Type B pancreatic cell (in vitro differentiated cells): ENCODE measurements around the gene UBE2O. TPM values are rescaled to one million over a fixed set of nuclear protein-coding genes. Genes with fewer than 3 reads are reported as not detected.
"Not testable (repeated sequence)": the region's sequence is repeated elsewhere in the genome, so short reads cannot be mapped to it uniquely, and the experiment has no call there.

Source experiments
- DNase-seq: peaks from one replicate; pipeline ENCODE4 v3.0.0; 2021; ENCODE audit warnings: mixed read lengths; ENCODE audit not compliant: unreplicated experiment; ENCODE audit errors: extremely low spot score
- H3K27ac Mint-ChIP-seq: 2 replicates; pipeline ENCODE4 v1.8.0; 2021; ENCODE audit warnings: mild to moderate bottlenecking, mixed read lengths
- H3K27me3 Mint-ChIP-seq: 2 replicates; pipeline ENCODE4 v1.8.0; 2021; ENCODE audit warnings: mixed read lengths
- H3K36me3 Mint-ChIP-seq: 2 replicates; pipeline ENCODE4 v1.8.0; 2021; ENCODE audit warnings: mixed read lengths
- H3K4me1 Mint-ChIP-seq: one replicate; pipeline ENCODE4 v1.8.0; 2021; ENCODE audit warnings: mixed read lengths; ENCODE audit not compliant: unreplicated experiment
- H3K4me3 Mint-ChIP-seq: 2 replicates; pipeline ENCODE4 v1.8.0; 2021; ENCODE audit warnings: mild to moderate bottlenecking, mixed read lengths
- H3K9me3 Mint-ChIP-seq: 2 replicates; pipeline ENCODE4 v1.8.0; 2021; ENCODE audit warnings: mixed read lengths
- total RNA-seq: library from RNA; stranded (reverse); gene quantifications from 2 replicates; pipeline ENCODE4 v1.2.1, GENCODE V29; 2021; ENCODE audit warnings: low replicate concordance
- TF ChIP-seq, protein P1 (sequence below): fragments of 200-600 bp; sonication (generic); conservative IDR thresholded peaks from 2 replicates; pipeline ENCODE4 v1.5.0; 2021; ENCODE audit warnings: antibody characterized with exemption, mild to moderate bottlenecking

The UBE2O gene
- total RNA-seq, 1 donor from 2014 or later = 51.5 TPM

DNA sequence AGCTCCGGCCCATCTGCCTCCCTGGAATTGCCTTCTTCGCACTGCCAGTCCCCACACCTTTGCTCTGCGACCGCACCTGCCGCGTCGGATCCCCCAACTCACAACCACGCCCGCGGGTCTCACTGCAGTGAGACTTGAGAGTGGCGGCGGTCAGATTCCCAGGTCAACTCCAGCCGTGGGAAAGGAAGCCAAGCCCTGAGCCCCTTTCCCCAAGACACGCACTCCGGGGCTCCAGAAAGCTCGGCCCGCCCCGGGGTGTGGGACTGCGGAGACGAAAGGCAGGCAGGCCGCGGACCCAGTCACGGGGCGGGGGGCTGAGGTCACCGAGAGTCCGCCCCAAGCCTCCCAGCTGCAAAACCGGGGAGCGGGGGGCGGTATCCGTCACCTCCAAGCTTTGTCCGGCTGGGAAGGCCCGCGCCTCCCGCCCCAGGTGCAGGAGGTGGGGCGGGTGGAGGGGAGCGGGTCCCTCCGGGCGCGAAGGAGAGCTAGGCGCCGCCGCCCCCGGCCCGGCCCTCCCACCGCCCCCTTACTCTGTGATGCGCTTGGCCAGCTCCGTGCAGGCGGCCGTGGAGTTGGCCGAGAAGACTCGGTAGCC lies 99.9 kb downstream of the UBE2O start:
- TF ChIP-seq, protein P1, sequence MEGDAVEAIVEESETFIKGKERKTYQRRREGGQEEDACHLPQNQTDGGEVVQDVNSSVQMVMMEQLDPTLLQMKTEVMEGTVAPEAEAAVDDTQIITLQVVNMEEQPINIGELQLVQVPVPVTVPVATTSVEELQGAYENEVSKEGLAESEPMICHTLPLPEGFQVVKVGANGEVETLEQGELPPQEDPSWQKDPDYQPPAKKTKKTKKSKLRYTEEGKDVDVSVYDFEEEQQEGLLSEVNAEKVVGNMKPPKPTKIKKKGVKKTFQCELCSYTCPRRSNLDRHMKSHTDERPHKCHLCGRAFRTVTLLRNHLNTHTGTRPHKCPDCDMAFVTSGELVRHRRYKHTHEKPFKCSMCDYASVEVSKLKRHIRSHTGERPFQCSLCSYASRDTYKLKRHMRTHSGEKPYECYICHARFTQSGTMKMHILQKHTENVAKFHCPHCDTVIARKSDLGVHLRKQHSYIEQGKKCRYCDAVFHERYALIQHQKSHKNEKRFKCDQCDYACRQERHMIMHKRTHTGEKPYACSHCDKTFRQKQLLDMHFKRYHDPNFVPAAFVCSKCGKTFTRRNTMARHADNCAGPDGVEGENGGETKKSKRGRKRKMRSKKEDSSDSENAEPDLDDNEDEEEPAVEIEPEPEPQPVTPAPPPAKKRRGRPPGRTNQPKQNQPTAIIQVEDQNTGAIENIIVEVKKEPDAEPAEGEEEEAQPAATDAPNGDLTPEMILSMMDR = no peak
- DNase-seq = no peak
- Mint-ChIP-seq H3K36me3 (no peaks in the 10 kb centered on the region), H3K9me3 (no peaks in the 10 kb centered on the region), H3K4me3 (peak overlapping the region; percentile 94), H3K27ac (peak overlapping the region; percentile 85), H3K27me3 (peaks cover 2% of the 10 kb centered on the region), H3K4me1 (peaks cover 18% of the 10 kb centered on the region)

DNA sequence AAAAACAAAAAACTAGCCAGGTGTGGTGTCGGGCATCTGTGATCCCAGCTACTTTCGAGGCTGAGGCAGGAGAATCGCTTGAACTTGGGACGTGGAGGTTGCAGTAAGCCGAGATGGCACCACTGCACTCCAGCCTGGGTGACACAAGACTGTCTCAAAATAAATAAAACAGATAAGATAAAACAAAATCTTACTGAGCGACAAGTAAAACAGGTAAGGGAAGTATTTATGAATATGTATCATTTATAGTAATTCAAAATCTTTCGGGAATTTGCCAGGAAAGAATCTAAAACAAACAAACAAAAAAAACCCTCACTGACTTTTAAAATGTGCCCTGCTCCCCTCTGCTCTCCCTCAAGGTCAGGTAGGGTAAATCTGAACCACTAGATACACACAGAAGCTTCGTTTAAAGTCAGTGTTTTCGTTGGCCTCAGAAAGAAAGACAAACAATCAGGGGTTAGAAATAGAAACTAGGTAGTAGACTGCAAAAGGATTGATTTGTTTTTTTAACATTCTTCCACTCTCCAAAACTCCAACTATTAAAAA lies 101.4 kb downstream of the UBE2O start:
- Mint-ChIP-seq H3K4me3 (peak overlapping the region; percentile 94), H3K27me3 (no peaks in the 10 kb centered on the region), H3K36me3 (peaks cover 8% of the 10 kb centered on the region), H3K9me3 (no peaks in the 10 kb centered on the region), H3K4me1 (peaks cover 18% of the 10 kb centered on the region), H3K27ac (peak overlapping the region; percentile 44)
- no peak for DNase-seq
- TF ChIP-seq, protein P1 = no peak

DNA sequence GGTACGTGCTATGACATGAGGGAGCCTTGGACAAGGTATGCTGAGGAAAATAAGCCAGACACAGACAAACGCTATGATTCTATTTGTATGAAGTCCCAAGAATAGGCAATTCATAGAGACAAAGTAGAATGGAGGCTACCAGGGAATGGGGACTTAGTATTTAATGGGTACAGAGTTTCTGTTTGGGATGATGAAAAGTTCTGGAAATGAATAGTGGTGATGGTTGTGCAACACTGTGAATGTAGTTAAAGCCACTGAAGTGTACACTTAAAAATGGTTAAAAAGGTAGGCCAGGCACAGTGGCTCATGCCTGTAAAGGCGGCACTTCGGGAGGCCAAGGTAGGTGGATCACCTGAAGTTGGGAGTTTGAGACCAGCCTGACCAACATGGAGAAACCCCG lies 102.5 kb downstream of the UBE2O start:
- H3K4me3 Mint-ChIP-seq = peak overlapping the region; percentile 20
- no peaks in the 10 kb centered on the region for H3K9me3 Mint-ChIP-seq
- no peaks in the 10 kb centered on the region for H3K27me3 Mint-ChIP-seq
- H3K27ac Mint-ChIP-seq = no peak overlapping the region
- DNase-seq = no peak
- H3K4me1 Mint-ChIP-seq = peaks cover 18% of the 10 kb centered on the region
- peaks cover 17% of the 10 kb centered on the region for H3K36me3 Mint-ChIP-seq
- TF ChIP-seq, protein P1 = no peak

DNA sequence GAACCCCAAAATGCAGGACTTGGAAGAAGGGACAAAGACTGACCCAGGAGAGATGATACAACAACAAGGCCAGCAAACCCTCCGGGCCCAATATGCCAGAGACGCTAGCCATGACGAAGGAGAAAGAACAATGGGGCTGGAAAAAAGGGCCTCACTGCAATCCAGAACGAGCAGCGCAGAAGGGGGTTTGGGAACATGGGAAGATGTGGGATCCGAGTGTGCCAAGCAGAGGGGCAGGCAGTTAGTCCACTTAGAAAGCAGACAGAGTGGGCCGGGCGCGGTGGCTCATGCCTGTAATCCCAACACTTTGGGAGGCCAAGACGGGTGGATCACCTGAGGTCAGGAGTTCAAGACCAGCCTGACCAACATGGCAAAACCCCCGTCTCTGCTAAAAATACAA lies 106.0 kb downstream of the UBE2O start:
- H3K9me3 Mint-ChIP-seq, H3K27ac Mint-ChIP-seq, DNase-seq, H3K27me3 Mint-ChIP-seq, H3K4me3 Mint-ChIP-seq, H3K4me1 Mint-ChIP-seq: not testable (repeated sequence)
- H3K36me3 Mint-ChIP-seq = peaks cover 28% of the 10 kb centered on the region

DNA sequence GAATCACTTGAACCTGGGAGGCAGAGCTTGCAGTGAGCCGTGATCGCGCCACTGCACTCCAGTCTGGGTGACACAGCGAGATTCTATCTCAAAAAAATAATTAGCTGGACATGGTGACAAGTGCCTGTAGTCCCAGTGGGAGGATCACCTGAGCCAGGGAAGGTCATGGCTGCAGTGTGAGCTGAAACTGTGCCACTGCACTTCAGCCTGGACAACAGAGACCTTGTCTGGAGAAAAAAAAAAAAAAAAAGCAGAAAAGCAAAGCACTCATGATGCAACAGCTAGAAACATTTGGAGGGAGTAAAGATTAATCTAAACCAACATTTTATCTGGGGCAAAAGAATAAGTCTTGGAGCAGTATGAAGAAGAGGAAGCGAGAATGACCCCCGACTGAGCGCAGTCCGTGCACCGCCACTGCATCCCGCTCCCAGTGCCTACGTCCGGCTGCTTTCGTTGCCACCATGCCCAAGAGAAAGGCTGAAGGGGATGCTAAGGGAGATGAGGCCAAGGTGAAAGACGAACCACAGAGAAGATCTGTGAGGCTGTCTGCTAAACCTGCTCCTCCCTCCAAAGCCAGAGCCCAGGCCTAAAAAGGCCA lies 107.5 kb downstream of the UBE2O start:
- Mint-ChIP-seq H3K4me1 (no peaks in the 10 kb centered on the region), H3K27ac (no peak overlapping the region), H3K36me3 (peaks cover 30% of the 10 kb centered on the region), H3K27me3 (no peaks in the 10 kb centered on the region), H3K4me3 (no peak overlapping the region), H3K9me3 (no peaks in the 10 kb centered on the region)
- DNase-seq = no peak
- TF ChIP-seq, protein P1 = no peak

DNA sequence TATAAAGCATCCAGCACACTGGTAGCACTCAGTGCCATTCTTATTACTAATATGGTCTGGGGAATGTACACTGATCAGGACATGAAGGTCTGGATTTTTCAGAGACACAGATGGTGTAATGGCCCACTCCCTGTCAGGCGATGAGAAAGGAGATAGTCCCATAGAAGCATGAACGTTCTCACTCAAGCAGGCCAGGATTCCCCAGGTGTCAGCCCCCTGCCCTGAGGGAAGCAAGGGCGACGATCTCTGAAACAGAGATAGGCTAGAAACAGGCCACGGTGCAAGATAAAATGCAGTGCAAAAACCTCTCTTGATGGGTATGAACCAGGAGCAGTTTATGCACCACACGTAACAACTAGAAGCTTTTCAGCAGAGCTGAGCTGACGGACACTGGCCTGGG lies 109.8 kb downstream of the UBE2O start:
- Mint-ChIP-seq H3K27me3 (no peaks in the 10 kb centered on the region), H3K36me3 (peaks cover 35% of the 10 kb centered on the region), H3K4me3 (no peak overlapping the region), H3K27ac (no peak overlapping the region), H3K4me1 (peaks cover 3% of the 10 kb centered on the region), H3K9me3 (no peaks in the 10 kb centered on the region)
- DNase-seq = no peak
- TF ChIP-seq, protein P1 = no peak
